WI38 (cell line): ENCODE results near the gene SLC37A2.

ENCODE experiments used
- H3K4me3 ChIP-seq: 2 replicates; pipeline ENCODE4 v1.5.1; 2011; ENCODE audit warnings: low read depth, mild to moderate bottlenecking, control low read depth, low read length
- TF ChIP-seq, protein P1 (sequence below): IDR thresholded peaks from 2 replicates; pipeline ENCODE4 v1.5.1; 2012; ENCODE audit warnings: low read depth, mild to moderate bottlenecking, control low read depth, low read length

Gene SLC37A2

DNA sequence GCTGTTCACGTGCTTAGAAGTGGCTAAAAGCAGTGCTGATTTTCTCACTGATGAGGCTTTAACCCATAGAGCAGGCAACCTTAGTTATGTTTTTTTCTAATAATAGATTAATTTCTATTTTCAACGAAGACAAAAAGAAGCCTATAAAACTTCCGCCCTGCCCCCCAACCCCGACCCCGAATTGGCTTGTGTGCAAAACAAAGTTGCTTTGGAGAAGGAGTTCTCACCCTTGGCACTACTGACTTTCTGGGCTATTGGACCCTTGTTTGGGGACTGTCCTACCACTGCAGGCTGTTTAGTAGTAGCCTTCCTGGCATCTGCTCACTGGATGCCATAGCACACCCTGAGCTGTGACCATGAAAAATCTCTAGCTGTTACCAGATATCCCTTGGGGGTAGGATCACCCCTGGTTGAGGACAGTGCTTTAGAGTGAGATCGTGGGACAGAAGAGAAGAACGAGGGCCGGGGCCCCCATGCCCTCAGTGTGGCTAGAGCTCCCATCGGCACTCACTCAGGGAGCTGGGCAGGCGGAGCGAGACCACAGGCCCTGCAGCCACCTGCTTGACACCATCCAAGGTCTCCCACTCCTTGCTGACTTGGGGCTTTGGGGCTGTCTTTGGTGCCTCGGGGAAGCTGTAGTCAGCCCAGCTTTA lies 16.9 kb downstream of the SLC37A2 start:
- no peak overlapping the region for H3K4me3 ChIP-seq
- TF ChIP-seq, protein P1, sequence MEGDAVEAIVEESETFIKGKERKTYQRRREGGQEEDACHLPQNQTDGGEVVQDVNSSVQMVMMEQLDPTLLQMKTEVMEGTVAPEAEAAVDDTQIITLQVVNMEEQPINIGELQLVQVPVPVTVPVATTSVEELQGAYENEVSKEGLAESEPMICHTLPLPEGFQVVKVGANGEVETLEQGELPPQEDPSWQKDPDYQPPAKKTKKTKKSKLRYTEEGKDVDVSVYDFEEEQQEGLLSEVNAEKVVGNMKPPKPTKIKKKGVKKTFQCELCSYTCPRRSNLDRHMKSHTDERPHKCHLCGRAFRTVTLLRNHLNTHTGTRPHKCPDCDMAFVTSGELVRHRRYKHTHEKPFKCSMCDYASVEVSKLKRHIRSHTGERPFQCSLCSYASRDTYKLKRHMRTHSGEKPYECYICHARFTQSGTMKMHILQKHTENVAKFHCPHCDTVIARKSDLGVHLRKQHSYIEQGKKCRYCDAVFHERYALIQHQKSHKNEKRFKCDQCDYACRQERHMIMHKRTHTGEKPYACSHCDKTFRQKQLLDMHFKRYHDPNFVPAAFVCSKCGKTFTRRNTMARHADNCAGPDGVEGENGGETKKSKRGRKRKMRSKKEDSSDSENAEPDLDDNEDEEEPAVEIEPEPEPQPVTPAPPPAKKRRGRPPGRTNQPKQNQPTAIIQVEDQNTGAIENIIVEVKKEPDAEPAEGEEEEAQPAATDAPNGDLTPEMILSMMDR: no peak

DNA sequence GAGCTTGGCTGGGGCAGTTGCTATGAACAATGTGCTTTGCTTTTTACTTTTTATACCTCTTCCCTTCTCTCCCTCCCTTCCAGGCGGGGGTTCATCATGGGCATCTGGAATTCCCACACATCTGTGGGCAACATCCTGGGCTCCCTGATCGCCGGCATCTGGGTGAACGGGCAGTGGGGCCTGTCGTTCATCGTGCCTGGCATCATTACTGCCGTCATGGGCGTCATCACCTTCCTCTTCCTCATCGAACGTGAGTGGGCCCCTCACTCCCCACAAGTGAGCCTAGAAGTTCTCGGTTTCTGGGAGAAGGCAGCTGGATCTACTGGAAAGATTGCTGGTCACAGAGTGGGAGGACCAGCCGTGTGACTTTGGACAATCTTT lies 17.4 kb downstream of the SLC37A2 start:
- H3K4me3 ChIP-seq: no peak overlapping the region
- TF ChIP-seq, protein P1: no peak

DNA sequence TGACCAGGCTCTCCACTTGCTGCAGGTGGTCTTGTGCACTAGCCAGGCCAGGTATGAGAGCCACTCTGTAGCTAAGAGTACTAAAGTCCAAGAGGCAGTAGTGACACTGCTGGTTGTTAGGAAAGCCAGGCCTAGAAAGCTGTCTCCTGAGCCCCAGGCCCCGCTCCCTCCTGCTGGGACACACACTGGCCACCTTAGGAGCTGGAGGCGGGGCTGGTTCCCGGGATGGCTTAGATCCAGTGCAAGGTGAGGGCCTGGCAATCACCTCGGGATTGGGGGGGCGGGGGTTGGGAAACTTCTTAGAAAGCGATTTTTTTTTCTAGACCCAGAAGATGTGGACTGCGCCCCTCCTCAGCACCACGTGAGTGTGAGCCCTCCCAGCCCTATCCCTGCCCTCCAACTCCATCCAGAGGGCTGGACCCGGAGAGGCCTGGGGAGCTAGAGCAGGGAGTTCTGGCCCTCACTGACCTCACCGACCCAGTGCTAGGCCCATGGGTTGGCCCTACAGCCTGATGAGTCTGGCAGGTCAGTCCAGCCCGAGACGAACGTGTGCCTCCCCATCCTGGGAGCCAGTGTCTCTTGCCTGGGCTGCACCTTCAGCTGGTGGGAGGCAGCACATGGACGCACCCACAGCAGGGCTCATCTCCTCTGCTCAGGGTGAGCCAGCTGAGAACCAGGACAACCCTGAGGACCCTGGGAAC lies 18.1 kb downstream of the SLC37A2 start:
- TF ChIP-seq, protein P1: no peak
- H3K4me3 ChIP-seq: no peak overlapping the region

DNA sequence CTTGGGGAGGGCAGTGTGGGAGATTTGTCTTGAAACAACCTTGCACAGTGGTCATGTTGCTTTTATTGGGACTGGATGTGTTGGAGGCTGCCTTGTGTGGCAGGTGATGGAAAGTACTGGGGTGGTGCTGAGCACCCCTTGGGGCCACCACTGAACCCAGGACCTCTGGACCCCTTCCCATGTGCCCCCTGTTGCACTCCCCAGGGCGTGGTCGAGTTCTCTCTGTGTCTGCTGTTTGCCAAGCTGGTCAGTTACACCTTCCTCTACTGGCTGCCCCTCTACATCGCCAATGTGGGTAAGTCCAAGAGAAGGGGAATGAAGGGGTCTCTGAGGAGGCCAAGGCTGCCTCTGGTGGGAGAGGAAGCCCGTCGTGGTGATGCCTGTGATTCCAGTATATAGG lies 18.9 kb downstream of the SLC37A2 start:
- TF ChIP-seq, protein P1: no peak
- no peak overlapping the region for H3K4me3 ChIP-seq

DNA sequence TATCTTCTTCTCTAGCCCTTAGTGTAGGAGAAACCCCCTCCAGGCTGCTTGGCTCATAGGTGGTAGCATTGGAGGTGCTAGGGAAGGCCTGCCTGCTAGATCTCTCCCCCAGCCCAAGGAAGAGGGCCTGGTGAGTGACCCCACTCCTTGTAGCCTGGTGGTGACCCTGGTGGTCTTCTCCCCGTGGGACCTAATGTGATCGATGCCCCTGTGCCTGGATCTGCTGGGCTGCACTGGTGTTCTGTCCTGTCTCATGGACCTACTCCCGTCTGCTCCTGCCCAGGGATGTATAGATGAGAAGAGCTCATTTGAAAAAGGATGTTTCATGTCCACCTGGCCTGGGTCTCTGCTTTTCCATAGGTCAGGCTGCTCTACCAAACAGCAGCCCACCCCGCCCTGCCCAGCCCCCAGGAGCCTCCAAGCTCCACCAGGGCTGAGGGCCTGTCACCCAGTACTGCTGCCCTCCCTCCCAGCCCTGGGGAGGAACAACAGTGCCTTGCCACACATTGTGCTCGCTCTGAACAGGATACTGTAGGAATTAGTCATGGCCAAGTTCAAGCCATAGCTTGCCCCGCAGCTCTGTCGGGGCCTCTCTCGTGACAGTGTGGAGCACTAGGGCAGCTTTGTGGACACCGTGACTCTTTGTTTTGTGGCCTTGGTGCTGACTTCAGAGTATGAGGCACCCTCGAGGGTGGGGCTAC lies 19.7 kb downstream of the SLC37A2 start:
- TF ChIP-seq, protein P1: no peak
- no peak overlapping the region for H3K4me3 ChIP-seq

DNA sequence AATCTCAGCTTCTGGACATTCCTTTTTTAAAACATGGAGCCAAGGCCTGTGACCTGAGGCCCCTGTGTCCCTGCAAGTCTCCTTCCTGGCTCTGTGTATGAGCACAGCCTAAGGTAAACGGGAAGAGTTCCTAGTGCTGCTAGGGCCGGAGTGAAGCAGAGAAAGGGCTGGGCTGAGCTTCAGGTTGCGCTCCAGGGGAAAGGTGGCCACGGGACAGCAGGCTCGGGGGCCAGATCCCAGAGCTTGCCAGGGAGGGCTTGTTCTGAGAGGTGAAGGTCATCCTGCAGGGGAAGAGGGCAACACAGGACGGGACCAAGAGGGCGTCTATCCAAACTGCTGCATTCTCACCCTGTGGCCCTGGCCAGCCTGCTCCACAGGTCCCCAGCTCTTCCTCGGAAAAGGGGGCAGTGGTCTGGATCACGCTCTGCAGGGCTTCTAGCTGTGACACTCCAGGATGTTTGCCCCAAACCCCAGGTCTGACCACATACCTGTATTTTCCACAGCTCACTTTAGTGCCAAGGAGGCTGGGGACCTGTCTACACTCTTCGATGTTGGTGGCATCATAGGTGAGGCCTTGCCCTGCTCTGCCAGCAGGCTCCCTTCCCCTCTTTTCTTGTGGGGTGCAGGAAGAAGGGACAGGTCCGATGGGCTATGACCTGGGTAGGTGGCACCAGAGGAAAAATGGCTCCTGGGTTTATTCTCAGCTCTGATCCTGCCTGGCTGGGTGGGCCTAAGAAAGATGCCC lies 20.4 kb downstream of the SLC37A2 start:
- H3K4me3 ChIP-seq: no peak overlapping the region
- TF ChIP-seq, protein P1: no peak
